ENCODE data around the gene MEA1.

MEA1 gene

DNA sequence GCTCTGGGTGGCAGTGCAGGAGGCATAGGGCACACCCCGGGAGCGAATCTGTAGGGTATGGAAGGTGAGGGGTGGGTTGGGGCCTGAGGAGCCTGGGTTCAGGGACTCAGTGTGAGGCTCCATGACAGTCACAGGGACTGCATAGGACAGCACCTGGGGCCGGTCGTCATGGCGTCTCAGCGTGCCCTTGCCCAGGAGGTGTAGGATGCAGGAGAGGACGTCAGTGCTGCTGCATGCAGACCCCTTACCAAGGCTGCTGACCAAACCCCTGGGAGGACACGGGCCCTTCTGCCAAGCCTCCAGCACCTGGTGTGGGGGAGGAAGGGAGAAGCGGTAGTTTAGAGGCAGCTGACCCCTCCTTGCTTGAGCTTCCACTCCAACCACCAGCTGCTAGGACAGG is 24.0 kb upstream of the MEA1 start:
- DNase-seq = no peak

DNA sequence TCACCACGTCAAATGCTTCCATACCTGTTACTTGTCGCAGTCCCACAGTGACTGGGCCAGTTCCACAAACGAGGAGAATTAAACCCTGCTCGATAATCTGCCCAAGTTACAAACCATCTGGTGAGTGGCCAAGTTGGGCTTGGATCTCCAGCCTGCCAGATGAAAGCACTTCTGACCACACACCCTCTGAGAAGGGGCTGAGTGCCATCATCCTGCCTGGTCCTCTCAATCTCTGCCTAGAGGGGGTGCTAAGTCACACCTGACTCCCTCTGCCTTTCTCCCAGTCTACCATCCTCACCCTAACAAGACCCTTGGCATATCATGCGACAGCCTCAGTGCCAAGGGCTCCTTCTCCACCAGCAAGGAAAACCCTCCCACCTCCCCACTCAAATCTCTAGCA is 23.5 kb upstream of the MEA1 start:
- DNase-seq = no peak

DNA sequence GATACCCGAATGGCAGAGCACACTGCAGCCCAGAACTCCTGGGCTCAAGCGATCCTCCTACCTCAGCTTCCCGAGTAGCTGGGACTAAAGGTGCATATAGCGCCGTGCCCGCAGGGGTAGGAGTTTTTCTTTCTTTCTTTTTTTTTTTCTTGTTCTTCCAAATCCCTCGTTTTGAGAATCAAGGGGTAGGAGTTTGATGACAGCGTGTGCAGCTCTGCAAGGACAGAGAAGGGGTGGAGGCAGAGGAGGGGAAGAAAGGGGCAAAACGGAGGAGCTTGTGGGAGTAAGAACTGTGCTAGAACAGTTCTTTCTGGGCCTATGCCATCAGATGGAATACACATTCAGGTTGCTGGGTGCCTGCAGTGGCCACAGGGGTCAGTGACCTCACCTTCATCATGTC is 23.0 kb upstream of the MEA1 start:
- no peak for DNase-seq

DNA sequence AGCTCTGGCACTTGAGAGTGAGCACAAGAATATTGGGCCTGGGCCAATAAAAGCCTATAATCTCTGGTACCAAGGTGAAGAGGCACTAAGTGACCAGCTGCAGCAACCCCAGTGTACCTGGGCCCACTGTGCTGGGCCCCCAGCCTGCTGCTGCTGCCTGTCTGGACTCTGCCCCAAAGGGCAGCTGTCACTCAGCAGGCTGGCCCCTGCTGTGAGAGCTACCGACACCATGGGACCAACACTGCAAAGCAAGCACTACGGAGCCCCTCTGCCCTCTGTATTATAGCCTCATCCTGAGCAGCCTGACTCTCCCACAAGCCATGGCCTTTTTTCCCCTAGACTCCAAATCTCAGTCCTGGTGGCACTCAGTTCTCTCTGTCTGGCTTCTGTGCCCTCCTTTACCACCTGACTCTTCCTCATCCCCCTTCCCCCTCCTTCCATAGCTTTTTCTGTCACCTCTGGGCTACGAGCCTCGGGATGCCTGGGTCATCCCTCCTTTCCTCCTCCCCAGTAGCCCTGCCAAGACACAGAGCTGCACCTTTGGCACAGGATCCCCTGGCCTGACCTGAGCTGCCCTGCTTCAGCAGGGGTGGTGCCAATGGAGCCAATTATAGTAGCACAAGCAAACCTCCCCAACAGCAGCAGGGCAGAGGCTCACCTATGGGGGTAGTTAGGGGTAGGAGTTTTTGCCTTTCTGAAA is 21.9 kb upstream of the MEA1 start:
- DNase-seq = no peak

DNA sequence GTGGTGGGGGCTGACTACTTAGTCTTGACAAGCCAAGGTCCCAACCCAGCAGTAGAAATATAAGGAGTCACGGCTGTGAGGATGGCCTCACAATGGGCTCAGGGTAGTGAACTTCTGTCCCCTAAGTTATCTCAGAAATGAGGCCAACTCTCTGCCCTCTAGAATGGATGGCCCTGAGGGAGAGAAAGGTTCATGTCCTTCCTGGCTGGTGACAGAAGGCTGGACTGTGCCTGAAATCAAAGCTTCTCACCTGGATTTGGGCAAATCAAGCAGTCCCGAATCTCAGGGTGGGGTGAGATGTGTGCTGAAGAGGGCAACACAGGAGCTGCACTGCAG is 20.4 kb upstream of the MEA1 start:
- DNase-seq = no peak

DNA sequence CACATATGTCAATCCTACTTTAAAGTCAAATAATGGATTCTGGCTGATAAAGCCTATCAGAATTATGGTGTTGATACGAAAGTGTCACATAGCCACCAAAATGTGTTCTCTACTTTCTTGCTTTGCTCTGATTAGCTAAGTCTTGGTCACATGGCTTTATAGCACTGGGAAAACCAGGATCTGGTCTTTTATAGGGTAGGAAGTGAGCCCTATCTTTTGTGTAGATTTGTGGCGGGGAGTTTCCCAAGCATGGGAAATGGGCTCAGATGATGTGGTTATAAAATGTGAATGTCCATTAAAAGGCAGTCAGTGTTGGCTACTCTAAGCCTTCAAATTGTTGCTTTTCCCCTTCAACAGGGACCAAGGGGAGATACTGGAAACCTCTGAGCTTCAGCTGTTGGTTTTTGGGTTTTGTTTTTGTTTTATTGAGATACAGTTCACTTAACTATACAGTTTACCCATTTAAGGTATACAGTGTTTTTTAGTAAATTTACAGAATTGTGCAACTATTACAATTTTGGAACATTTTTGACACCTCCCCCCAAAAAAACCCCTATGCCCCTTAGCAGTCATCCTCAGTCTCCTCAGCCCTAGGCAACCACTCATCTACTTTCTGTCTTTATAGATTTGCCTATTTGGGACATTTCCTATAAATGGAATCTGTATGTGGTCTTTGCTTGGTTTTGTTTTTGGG is 19.9 kb upstream of the MEA1 start:
- no peak for DNase-seq

DNA sequence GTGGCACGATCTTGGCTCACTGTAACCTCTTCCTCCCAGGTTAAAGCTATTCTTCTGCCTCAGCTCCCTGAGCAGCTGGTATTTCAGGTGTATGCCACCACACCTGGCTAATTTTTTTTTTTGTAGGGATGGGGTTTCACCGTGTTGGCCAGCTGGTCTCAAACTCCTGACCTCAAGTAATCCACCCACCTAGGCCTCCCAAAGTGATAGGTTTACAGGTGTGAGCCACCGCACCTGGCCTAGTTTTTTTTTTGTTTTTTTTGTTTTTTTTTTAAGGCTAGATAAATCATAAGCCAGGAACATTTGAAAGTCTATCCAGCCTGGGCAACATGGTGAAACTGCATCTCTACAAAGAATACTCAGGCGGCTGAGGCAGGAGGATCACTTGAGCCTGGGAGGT is 18.6 kb upstream of the MEA1 start:
- no peak for DNase-seq

DNA sequence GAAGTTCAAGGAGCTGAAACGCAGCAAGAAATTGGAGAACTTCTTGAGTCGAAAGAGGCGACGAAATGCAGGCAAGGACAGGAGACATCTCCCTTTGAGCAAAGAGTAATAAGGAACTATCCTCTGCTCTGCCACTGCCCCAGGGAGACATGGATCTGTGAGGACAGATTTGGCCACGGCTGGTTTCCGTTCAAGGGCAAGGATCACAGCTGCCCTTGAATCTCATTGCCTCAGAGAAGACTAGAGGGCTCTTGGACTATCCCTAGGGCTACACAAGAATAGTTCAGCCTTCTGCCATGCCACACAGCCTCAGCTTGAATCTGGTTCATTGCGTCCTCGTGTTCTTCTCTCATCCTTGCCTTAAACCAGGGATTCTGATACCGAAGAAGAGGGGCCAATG is 15.4 kb upstream of the MEA1 start:
- DNase-seq = no peak

DNA sequence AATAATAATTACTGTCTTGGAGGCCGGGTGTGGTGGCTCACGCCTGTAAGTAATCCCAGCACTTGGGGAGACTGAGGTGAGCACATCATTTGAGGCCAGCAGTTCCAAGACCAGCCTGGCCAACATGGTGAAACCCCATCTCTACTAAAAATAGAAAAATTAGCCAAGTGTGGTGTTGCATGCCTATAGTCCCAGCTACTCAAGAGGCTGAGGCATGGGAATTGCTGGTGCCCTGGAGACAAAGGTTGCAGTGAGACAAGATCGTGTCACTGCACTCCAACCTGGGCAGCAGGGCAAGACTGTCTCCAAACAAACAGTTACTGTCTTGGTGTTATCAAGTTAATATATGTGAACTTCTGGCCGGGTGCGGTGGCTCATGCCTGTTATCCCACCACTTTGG is 12.6 kb upstream of the MEA1 start:
- no peak for DNase-seq

DNA sequence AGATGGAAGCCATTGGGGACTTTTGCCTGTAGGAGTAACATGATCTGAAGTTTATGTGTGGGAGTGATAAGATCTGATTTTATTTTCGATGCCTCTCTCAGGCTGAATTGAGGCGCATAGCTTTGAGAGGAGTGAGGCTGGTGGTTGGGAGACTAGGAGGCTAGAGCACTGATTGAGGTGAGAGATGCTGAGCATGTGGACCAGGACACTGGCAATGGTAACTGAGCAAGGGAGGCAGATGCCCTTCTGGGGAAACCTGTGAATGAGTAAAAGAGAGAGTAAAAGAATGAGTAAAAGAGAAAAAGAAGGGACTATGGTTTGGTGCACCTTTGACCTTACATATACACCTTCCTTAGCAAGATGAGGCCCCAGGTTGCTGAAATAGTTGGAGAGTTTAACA is 10.7 kb upstream of the MEA1 start:
- DNase-seq = no peak

DNA sequence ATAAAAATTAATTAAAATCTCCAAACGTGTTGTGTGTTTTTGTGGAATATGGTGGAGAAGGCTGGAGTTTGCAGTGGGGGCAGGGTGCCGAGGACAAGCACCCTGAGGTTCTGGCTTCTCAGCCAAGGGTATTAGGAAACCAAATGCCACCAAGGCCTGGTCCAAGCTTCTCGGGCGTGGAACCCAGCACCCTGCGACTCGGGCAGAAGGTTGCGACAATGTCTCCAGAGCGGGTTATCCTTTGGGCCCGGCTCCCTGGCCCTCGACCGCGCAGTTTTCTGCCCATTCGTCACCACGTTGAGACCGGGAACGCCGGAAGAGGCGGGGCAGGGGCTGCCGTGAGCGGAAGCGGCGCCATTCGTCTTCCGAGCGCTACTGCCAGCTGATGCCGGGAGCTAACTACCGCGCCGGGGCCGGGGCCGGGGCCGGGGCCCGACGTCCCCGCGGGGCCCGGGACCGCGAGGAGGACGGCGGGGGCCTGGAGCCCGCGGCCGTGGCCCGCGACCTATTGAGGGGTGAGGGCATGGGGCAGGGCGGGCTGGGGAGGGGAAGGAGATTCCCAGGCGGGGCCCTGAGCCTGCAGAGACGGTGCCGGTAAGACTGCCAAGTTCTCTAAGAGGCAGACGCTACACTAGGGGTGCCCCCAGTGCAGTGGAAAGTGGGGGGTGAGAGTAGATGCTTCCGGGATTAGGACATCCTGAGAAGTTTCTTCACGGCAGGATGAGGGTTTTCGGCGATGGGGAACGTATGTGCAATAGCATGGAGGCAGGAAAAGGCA is 7.7 kb upstream of the MEA1 start, which contains the start of gene RRP36:
RRP36 (plus strand) TSS at position 354 of the 778 bp plus-strand sequence; CDS start at position 386, 32 bp downstream.
- DNase-seq = peak; percentile 90

DNA sequence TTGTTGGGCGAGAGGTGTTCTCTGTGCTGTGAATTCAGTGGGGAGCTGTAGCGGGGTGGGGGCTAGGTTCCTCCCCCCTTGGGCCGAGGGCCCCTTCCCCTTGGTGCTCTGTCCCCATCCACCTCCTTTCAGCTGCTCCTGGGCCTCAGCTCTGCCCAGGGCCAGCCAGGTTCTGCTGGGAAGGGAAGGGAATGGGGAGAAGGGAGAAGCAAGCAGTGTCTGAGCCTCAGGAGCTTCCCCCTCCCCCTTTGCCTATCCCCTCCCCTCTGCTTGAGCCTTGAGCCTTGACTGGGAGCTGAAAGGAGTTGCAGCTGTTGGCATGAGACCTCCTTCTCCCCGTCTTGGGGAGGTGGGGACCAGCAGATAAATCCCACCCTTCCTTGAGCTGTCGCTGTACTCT is 7.1 kb upstream of the MEA1 start:
- DNase-seq = no peak

DNA sequence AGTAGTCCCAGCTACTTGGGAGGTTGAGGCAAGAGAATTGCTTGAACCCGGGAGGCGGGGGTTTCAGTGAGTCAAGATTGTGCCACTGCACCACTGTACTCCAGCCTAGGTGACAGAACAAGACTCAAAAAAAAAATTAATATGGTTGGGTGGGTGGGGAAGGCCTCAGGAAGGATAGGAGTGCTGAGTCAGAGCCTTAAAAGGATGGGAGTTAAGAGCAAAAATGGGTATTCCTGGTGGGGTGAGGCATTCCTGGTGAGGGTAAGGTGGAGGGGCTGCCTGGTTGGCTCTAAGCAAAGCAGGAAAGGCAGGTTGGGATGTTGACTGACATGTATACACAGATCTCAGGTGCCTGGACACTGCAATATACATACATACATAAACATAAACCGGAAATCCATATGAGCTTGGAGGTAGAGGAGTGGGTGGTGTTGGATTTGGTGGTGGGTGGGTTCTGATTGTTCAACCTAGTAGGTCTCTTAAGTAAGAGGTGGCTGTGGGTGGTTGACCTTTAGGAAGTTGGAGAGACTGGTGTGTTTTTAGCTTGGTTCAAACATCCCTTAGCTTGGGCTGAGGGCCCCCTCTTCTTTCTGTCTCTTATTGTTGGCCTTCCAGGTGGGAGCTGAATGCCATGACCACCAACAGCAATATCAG is 6.4 kb upstream of the MEA1 start:
- DNase-seq = no peak

DNA sequence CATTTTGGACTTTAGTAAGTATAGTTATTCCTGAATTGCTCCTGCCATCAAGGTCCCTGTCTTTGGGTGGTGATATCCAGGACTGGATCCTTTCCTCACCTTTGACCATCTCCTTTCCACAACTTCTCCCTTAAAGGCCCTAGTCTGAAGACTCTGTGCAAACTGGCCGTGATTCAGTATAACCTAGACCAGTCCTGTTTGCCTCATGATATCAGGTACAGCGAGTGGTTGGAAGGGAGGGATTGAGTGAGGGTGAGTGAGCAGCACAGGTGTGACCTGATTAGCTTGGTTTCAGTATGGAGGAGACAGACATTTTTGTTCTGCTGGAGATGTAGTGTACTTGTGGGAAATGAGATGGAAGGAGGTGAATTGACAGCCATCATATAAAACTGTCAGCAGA is 5.4 kb upstream of the MEA1 start:
- no peak for DNase-seq

DNA sequence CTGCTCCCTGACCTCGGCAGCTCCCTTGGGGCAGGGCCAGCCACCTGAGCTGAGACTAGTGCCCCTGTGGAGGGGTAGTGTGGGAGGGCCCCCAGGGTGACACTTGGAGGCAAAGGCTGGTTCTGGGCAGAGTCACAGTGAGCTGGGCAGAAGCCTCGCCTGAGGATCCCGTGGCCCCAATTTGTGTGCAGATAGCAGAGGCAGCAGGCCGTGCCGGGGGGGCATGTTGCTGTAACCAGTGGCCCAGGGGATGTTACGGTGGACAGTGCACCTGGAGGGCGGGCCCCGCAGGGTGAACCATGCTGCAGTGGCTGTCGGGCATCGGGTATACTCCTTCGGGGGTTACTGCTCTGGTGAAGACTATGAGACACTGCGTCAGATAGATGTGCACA is 3.2 kb upstream of the MEA1 start:
- no peak for DNase-seq

DNA sequence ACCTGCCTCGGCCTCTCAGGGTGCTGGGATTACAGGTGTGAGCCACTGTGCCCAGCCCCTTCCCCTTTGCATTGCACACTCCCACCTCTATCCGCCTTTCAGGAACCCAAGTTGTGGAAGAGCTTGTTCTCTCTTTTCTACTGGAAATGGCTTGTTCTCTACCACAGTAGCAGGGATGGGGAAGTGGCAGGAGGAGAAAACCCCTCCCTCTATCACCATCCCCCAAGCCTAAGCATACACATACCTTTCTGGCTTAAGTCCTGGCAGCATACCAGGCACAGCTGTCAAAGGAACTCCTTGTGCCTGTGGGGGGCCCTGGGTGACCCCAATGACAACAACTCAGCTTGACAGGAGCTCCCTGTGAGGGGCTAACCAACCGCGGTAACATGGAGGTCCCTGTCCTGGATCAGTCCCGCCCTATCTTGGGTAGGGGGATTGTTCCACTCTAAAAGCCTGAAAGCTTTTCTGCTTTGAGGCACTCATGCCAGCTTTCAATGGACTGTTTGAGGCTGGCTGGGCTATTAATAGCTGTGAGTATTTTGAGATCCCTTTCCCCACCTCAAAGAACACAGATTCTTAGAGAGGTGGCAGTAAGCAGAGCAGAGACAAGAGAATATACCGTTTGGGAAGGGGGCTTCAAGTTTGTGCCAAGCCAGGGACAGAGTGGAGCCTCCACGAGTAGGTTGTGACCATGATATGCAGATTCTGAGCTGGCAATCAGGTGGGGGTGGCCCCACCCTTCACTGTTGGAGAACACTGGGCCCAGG is 2.6 kb upstream of the MEA1 start:
- no peak for DNase-seq

DNA sequence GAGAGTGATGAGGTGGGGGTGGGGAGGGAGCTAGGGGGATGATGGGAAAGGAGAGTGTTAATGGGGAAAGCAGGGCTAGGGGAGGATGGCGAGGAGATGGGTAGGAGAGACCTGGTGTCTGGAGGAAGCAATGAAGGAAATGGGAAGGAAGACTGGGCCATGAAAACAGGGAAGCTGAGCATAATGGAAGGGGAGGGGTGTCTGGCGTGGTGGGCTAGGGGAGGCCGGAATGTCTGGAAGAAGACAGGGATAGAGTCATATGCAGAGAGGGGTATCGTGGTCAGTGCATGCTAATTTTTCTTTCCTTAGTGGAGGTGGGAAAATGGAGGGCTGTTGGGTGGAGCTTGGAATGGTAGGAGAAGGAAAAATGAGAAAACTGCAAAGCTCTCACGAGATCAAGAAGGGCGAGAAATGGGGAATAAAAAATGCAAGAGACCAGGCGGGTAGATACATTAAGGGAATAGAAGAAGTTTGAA is 726 bp upstream of the MEA1 start:
- no peak for DNase-seq

DNA sequence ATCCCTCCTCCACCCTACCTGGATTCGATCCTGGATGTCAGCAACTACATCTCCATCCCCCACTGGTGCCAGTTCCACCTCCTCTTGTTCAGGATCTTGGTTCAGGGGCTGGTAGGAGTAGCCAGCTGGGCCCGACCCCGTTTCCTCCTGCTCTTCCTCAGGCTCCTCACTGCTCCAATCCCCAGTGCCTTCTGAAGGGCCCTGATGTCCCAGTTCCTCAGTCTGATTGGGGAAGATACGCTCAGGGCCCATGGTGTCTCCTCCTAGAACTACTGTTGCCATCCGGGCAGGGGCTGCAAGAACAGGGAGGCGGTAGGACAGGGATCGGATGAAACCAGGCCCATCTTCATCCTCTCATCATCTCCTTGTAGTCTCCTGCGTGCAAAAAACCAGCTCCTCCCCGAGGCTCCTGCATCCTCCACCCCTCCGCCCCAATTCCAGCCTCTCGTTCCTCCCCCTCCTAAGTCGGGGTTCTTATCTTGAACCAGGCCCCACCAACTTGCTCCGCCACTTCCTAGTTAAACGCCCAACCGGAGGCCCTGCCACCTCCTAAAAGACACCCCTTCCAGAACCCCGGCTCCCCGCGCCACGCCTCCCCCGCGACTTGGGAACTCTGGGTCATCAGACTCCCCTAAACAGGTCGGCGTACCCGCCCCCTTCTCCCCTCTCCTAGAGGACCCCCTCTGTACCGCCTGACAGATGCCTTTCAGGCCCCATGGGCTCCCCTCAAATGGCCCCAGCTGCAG is 476 bp downstream of the MEA1 start:
- DNase-seq = no peak

DNA sequence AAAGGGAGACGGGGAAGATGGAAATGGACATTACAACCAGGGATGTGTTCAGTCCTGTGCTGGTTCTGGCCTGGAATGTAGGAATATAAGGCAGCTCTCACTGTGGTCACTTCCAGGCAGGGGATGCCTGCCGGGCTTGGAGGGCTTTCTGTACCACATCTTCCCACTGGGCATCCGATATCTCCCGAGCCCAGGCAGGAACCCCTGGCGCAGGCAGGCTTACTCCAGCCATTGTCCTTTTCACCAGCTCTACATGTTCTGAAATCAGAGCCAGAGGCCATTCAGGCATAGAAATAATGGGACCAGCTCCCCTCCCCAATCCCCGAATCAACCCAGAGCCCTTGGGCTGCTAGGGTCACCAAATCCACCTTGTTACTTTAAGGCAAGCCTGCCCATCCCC is 1.4 kb downstream of the MEA1 start:
- DNase-seq = no peak

DNA sequence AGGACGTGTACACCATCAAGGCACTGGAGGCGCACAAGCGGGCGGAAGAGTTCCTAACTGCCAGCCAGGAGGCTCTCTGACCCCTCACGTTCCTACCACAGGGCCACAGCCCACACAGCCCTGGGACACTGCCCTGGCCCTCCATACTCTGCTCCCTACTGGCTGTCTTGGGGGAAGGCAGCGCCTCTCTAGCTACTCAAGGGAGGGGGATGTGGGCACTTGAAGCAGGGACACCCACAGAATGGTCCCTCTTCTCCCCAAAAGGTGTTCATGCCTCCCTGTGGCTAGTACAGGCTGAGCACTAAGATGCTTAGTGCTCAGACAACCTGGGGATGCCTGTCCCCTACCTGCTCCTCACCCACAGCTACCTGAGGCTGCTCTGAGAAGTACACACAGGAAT is 2.5 kb downstream of the MEA1 start:
- DNase-seq = no peak

DNA sequence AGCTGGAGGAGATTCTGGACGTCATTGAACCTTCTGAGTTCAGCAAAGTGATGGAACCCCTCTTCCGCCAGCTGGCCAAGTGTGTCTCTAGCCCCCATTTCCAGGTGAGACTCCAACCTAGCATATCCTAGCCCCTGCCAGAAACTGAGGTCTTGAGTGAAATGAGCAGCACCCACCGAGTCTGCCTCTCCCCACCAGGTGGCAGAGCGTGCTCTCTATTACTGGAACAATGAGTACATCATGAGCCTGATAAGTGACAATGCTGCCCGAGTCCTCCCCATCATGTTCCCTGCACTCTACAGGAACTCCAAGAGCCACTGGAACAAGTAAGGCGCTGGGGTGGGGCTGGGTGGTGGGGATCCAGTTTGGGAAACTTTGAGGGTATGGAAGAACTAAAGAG is 4.6 kb downstream of the MEA1 start:
- DNase-seq = peak; percentile 63

DNA sequence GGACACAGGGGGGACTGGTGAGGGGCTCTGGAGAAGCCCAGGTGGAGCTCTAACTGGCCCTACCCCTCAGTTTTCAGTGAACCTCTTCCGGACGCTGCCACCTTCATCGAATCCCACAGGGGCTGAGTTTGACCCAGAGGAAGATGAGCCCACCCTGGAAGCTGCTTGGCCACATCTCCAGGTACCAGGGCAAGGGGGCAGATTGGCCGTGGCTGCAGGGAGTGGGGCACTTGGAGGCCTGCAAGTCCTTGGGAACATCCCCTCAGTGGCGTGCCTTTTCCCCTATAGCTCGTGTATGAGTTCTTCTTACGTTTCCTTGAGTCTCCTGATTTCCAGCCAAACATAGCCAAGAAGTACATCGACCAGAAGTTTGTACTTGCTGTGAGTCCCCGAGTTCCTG is 6.6 kb downstream of the MEA1 start:
- no peak for DNase-seq
